ENCODE data around the gene PLPP3.

- TF ChIP-seq CTCF (tag by site-specific recombination; IDR thresholded peaks at IDR 0.05) (no peak), ATF2 (tag by site-specific recombination; IDR thresholded peaks at IDR 0.05; ENCODE audit: low read depth) (no peak), ZSCAN16 (tag by site-specific recombination; IDR thresholded peaks at IDR 0.05) (no peak), ZNF629 (tag by site-specific recombination; IDR thresholded peaks at IDR 0.05) (no peak), ZNF488 (tag by site-specific recombination; IDR thresholded peaks at IDR 0.05) (no peak), ZNF776 (tag by site-specific recombination; IDR thresholded peaks at IDR 0.05; ENCODE audit: borderline replicate concordance) (no peak), ZNF18 (tag by site-specific recombination; IDR thresholded peaks at IDR 0.05) (no peak), YY2 (tag by site-specific recombination; IDR thresholded peaks at IDR 0.05) (no peak), ELK4 (IDR thresholded peaks at IDR 0.05; ENCODE audit: borderline replicate concordance, low read depth, low read length) (no peak), ZNF112 (tag by site-specific recombination; IDR thresholded peaks at IDR 0.05) (no peak), REST (tag by site-specific recombination; IDR thresholded peaks at IDR 0.05) (no peak), ZNF174 (tag by site-specific recombination; IDR thresholded peaks at IDR 0.05) (no peak), ZNF23 (tag by site-specific recombination; IDR thresholded peaks at IDR 0.05; ENCODE audit: borderline replicate concordance) (no peak), KLF10 (tag by site-specific recombination; IDR thresholded peaks at IDR 0.05) (no peak)
Measured at GRCh38 chr1:56552349-56552748, 27.0 kb downstream of the PLPP3 start.

Measured in HEK293 (cell line).